Measurements from ENCODE around the gene ACE2. TPM values are rescaled to one million over a fixed set of nuclear protein-coding genes. Genes with fewer than 3 reads are reported as not detected.

ACE2 gene
- total RNA-seq, 4 donors from 2014 or later, result 10.5 to 50.4 (median 32.1) TPM

DNA sequence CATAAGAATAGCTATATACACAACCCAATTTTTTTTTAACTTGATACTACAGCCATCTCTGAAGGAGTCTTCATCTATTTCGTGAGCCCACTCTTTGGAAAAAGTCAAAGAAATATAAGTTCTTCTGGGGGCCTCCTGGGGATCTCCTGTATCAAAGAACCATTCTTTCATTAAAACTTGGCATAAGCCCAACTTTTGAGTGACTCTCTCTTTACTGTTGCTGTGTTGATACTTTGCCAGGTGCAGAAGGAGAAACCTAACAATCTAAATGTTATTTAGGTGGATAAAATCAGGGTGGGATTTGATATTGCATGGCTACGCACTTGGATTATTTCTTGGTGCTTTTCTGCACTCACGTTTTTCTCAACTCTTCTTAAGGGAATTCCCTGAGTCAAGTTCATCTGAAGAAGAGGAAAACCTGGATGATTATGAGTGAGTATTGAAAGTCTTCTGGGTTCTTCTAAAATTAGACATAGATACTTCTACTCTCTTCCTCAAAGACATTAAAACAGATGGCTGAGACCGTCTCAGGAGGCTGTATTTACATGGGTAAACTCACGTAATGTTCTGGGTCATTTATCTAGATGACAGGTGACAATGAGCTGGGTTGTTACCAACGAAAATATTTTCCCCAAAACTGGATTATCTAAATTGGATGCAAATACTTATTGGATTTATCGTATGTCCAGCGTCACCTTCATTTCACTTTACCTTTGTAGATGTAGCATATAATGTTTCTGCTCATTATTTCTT is 74.9 kb downstream of the ACE2 start:
- intact Hi-C loops (cut with DNase I; ENCODE audit: low total_unique reads) (no loop called here), in situ Hi-C loops (cut with MboI; ENCODE audit: low pct_ligation_motif_present in 1 of 4, low pct_unique_long_range_greater_than_20kb in 1 of 4, low sequenced_read_pairs in 3 of 4) (no loop called here)
- TF ChIP-seq POLR2A (IDR thresholded peaks at IDR 0.05) (no peak), EP300 (IDR thresholded peaks at IDR 0.05; ENCODE audit: low read depth) (no peak), POLR2AphosphoS5 (IDR thresholded peaks at IDR 0.05) (no peak)
- TF ChIP-seq, protein P1, sequence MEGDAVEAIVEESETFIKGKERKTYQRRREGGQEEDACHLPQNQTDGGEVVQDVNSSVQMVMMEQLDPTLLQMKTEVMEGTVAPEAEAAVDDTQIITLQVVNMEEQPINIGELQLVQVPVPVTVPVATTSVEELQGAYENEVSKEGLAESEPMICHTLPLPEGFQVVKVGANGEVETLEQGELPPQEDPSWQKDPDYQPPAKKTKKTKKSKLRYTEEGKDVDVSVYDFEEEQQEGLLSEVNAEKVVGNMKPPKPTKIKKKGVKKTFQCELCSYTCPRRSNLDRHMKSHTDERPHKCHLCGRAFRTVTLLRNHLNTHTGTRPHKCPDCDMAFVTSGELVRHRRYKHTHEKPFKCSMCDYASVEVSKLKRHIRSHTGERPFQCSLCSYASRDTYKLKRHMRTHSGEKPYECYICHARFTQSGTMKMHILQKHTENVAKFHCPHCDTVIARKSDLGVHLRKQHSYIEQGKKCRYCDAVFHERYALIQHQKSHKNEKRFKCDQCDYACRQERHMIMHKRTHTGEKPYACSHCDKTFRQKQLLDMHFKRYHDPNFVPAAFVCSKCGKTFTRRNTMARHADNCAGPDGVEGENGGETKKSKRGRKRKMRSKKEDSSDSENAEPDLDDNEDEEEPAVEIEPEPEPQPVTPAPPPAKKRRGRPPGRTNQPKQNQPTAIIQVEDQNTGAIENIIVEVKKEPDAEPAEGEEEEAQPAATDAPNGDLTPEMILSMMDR (IDR thresholded peaks at IDR 0.05), result no peak
- WGBS, 2 donors (ENCODE audit: low coverage in 1 of 2), result 50 to 83% methylated on average over 2 to 8 of the region's 8 CpGs
- no peaks in the 10 kb centered on the region for H3K36me3 ChIP-seq
- H3K4me3 ChIP-seq, result no peak overlapping the region
- no peak for DNase-seq
- H3K27me3 ChIP-seq, result no peaks in the 10 kb centered on the region
- no peak overlapping the region for H3K27ac ChIP-seq
- H3K4me1 ChIP-seq, result no peaks in the 10 kb centered on the region
- no peaks in the 10 kb centered on the region for H3K9me3 ChIP-seq

DNA sequence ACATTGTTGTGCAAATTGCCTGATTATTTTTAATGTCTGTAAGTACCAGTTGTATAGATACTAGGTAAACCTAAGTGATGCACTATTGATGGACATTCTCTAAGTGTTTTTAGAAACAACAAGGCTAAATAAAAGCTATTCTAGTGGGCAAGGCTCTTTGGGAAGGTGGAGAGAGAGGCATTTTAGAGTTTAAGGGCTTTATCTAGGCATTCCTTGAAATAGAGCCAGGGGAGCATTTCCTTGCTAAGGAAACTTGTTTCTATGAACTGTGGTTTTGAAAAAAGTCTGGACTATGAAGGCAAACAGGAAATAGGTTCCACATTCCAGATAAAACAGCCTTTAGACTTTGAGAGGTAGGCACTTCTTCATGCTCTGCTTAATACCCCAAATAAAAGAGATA is 76.3 kb downstream of the ACE2 start:
- DNase-seq, result no peak
- Histone ChIP-seq H3K27ac (no peak overlapping the region), H3K27me3 (no peaks in the 10 kb centered on the region), H3K9me3 (no peaks in the 10 kb centered on the region), H3K36me3 (no peaks in the 10 kb centered on the region), H3K4me1 (no peaks in the 10 kb centered on the region), H3K4me3 (no peak overlapping the region)
- intact Hi-C loops (cut with DNase I; ENCODE audit: low total_unique reads), result no loop called here
- TF ChIP-seq POLR2AphosphoS5 (IDR thresholded peaks at IDR 0.05) (no peak), POLR2A (IDR thresholded peaks at IDR 0.05) (no peak), EP300 (IDR thresholded peaks at IDR 0.05; ENCODE audit: low read depth) (no peak)
- TF ChIP-seq, protein P1 (IDR thresholded peaks at IDR 0.05), result no peak
- in situ Hi-C loops (cut with MboI; ENCODE audit: low pct_ligation_motif_present in 1 of 4, low pct_unique_long_range_greater_than_20kb in 1 of 4, low sequenced_read_pairs in 3 of 4), result no loop called here

DNA sequence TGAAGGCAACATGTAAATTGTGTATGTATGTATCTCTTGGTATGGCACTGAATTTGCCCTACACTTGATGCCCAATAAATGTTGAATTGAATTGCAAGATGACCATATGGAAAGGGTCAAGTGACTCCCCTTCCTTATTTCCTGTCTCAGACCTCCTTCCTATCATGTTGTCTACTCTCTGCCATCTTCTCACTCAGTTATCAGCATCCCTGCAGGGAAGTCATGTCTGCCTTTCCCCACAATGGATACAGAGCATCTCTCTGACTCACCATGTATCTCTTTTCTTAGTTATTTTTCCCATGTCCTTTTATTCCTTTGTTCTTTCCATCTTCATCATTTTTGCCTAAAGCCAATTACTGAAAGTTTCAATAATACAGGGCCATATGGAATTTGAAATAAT is 77.7 kb downstream of the ACE2 start:
- TF ChIP-seq, protein P1 (IDR thresholded peaks at IDR 0.05), result no peak
- TF ChIP-seq EP300 (IDR thresholded peaks at IDR 0.05; ENCODE audit: low read depth) (no peak), POLR2A (IDR thresholded peaks at IDR 0.05) (no peak), POLR2AphosphoS5 (IDR thresholded peaks at IDR 0.05) (no peak)
- no peak overlapping the region for H3K27ac ChIP-seq
- intact Hi-C loops (cut with DNase I; ENCODE audit: low total_unique reads) (no loop called here), in situ Hi-C loops (cut with MboI; ENCODE audit: low pct_ligation_motif_present in 1 of 4, low pct_unique_long_range_greater_than_20kb in 1 of 4, low sequenced_read_pairs in 3 of 4) (no loop called here)
- no peak overlapping the region for H3K4me3 ChIP-seq
- DNase-seq, result no peak
- no peaks in the 10 kb centered on the region for H3K36me3 ChIP-seq
- H3K9me3 ChIP-seq, result no peaks in the 10 kb centered on the region
- no peaks in the 10 kb centered on the region for H3K4me1 ChIP-seq
- H3K27me3 ChIP-seq, result no peaks in the 10 kb centered on the region

DNA sequence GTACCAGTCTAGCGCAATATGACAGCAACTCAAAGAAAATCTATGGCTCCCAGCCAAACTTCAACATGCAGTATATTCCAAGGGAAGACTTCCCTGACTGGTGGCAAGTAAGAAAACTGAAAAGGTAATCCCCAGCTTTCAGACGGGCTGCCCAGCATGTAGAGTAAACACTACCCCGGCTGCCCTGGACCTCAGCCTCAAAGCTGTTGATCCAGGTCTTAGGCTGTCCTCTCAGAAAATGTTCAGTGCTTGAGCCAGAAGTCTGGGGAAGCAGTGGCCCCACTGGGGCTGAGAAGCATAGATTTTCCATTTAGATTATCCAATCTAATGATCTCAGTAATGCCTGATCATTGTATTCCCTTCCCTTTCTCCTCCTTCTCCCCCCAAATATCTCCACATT is 78.3 kb downstream of the ACE2 start:
- no peak overlapping the region for H3K27ac ChIP-seq
- H3K9me3 ChIP-seq, result no peaks in the 10 kb centered on the region
- H3K4me1 ChIP-seq, result no peaks in the 10 kb centered on the region
- H3K36me3 ChIP-seq, result no peaks in the 10 kb centered on the region
- no peaks in the 10 kb centered on the region for H3K27me3 ChIP-seq
- H3K4me3 ChIP-seq, result no peak overlapping the region
- in situ Hi-C loops (cut with MboI; ENCODE audit: low pct_ligation_motif_present in 1 of 4, low pct_unique_long_range_greater_than_20kb in 1 of 4, low sequenced_read_pairs in 3 of 4) (no loop called here), intact Hi-C loops (cut with DNase I; ENCODE audit: low total_unique reads) (no loop called here)
- WGBS, 2 donors (ENCODE audit: low coverage in 1 of 2), result 79% methylated on average over 3 of the region's 3 CpGs; no CpG with 5 or more reads in 1 of the 2 donors
- no peak for DNase-seq
- TF ChIP-seq POLR2AphosphoS5 (IDR thresholded peaks at IDR 0.05), result no peak
- TF ChIP-seq POLR2A (IDR thresholded peaks at IDR 0.05), result no peak

DNA sequence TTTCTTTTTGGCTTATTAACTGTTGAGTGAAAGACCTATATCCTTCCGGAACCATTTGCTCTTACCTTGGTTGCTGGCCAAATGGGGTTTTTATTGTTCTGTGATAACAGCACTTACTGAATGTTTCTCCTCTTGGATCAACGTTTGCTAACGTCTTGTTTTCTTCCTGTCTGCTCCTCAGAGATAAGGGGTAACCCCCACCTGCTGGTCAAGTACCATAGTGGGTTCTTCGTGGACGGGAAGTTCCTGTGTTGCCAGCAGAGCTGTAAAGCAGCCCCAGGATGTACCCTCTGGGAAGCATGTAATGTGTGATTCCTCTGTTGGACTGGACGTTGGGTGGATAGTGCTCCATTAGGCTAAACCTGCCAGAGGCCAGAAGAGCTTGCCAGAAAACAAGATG is 84.8 kb downstream of the ACE2 start:
- Histone ChIP-seq H3K27me3 (no peaks in the 10 kb centered on the region), H3K9me3 (no peaks in the 10 kb centered on the region), H3K36me3 (no peaks in the 10 kb centered on the region), H3K27ac (no peak overlapping the region), H3K4me1 (no peaks in the 10 kb centered on the region), H3K4me3 (no peak overlapping the region)
- intact Hi-C loops (cut with DNase I; ENCODE audit: low total_unique reads) (no loop called here), in situ Hi-C loops (cut with MboI; ENCODE audit: low pct_ligation_motif_present in 1 of 4, low pct_unique_long_range_greater_than_20kb in 1 of 4, low sequenced_read_pairs in 3 of 4) (no loop called here)
- TF ChIP-seq, protein P1 (IDR thresholded peaks at IDR 0.05), result no peak
- no peak for TF ChIP-seq POLR2A (IDR thresholded peaks at IDR 0.05)
- TF ChIP-seq EP300 (IDR thresholded peaks at IDR 0.05; ENCODE audit: low read depth), result no peak
- no peak for TF ChIP-seq POLR2AphosphoS5 (IDR thresholded peaks at IDR 0.05)
- DNase-seq, result no peak
- 21% methylated on average over 6 of the region's 6 CpGs; no CpG with 5 or more reads in 1 of the 2 donors for WGBS, 2 donors (ENCODE audit: low coverage in 1 of 2)
